ENCODE results near the gene FAM107A.

Gene FAM107A

DNA sequence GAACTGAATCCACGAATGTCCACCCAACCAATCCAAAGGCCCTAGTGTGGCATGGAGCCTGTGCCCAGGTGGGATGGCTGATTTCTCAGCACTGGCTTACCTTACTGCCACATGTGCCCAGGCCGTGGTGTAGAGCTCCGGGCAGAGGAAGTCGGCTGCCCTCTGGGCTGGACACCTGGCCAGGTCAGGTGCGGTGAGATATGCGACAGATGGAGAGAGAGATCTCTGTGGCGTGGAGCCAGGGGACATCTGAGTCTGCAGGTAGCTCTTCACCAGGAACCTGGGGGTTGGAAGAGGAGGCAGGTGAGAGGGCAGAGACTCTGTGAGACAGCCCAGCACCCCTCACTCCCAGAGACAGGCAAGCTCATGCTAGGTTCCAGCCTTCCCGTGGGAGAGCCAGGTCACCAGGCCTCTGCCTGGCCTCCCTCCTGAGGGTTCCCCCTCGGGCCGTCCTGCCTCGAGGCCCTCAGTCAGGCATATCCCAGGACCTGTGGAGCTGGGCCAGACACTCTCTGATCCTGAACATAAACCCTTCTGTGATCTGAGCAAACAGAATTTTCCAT is 52.8 kb downstream of the FAM107A start:
- no peak for DNase-seq
- peaks cover 3% of the 10 kb centered on the region for H3K9me3 Mint-ChIP-seq
- peaks cover 4% of the 10 kb centered on the region for H3K36me3 Mint-ChIP-seq (ENCODE audit: low read depth)
- H3K27me3 Mint-ChIP-seq (ENCODE audit: low read depth, poor library complexity), result peaks cover 3% of the 10 kb centered on the region
- TF ChIP-seq, protein P1, sequence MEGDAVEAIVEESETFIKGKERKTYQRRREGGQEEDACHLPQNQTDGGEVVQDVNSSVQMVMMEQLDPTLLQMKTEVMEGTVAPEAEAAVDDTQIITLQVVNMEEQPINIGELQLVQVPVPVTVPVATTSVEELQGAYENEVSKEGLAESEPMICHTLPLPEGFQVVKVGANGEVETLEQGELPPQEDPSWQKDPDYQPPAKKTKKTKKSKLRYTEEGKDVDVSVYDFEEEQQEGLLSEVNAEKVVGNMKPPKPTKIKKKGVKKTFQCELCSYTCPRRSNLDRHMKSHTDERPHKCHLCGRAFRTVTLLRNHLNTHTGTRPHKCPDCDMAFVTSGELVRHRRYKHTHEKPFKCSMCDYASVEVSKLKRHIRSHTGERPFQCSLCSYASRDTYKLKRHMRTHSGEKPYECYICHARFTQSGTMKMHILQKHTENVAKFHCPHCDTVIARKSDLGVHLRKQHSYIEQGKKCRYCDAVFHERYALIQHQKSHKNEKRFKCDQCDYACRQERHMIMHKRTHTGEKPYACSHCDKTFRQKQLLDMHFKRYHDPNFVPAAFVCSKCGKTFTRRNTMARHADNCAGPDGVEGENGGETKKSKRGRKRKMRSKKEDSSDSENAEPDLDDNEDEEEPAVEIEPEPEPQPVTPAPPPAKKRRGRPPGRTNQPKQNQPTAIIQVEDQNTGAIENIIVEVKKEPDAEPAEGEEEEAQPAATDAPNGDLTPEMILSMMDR (IDR thresholded peaks at IDR 0.05), result no peak
- H3K4me3 Mint-ChIP-seq, result no peak overlapping the region
- H3K27ac Mint-ChIP-seq, result no peak overlapping the region
- H3K4me1 Mint-ChIP-seq, result peaks cover 51% of the 10 kb centered on the region

DNA sequence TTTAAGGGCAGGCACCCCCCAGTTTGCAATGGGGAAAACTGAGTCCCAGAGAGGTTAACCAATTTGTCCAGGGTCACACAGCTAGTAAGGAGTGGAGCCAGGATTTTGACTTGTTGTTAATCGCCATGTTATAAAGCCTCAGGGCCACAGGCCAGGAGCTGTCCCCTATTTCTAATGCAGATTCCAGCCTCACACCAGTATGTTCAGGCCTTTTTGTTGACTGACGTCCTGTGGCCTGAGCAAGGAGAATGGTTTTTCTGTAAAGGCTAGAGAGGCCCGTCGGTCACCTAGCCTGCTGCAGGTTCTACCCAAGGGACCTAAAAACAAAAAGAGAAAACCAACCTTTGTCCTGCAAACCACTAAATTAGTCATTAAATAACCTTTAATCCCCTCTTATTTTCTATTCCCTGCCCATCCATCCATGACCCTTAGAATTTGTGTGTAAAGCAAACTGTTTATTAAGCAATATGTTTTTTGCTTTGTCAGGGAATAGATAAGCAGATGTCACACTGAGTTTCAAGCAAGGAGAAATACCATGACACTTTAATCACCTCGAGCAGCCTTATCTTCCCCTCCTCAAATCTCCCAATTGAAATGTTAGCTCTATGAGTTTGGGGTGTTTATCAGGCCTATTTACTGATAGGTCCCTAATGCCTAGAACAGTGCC is 54.3 kb downstream of the FAM107A start:
- no peak overlapping the region for H3K4me3 Mint-ChIP-seq
- H3K27me3 Mint-ChIP-seq (ENCODE audit: low read depth, poor library complexity), result no peaks in the 10 kb centered on the region
- H3K27ac Mint-ChIP-seq, result no peak overlapping the region
- H3K9me3 Mint-ChIP-seq, result peaks cover 3% of the 10 kb centered on the region
- TF ChIP-seq, protein P1 (IDR thresholded peaks at IDR 0.05), result no peak
- peaks cover 56% of the 10 kb centered on the region for H3K4me1 Mint-ChIP-seq
- no peak for DNase-seq
- peaks cover 9% of the 10 kb centered on the region for H3K36me3 Mint-ChIP-seq (ENCODE audit: low read depth)

DNA sequence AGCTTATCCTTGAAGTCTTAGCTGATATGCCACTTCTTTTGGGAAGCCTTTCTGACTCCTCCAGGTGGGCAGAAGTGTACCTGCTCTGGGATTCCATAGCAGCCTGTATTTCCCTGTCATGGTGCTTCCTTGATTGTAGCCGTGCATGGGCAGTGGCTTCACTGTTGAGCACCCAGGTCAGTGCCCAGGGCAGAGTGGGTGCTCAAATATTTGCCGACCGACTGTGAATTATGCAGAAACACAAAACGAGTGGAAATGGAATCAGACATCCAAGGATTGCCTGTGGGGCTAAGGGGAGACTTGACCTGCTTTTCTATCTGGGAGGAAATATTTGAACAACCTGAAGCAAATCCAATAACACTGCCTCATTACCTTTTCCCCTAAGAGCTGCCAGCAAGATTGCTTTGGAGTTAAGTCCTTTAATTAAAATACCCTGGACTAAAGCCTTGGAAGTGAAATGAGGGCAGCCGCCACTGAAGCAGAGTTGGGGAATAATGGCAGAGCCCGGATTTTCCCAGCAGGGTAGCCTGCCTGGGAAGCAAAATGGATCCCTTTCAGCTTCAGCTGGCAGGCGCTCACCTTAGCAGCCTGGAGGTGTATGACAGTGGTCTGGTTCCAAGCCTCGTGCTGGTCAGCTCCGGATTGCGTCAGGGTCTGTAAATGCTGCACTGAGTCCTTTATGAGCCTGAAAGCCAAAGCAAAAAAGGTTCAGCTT is 55.1 kb downstream of the FAM107A start:
- Mint-ChIP-seq H3K36me3 (ENCODE audit: low read depth) (peaks cover 9% of the 10 kb centered on the region), H3K27me3 (ENCODE audit: low read depth, poor library complexity) (no peaks in the 10 kb centered on the region), H3K4me3 (no peak overlapping the region), H3K9me3 (peaks cover 3% of the 10 kb centered on the region), H3K27ac (peak overlapping the region; percentile 60), H3K4me1 (peaks cover 59% of the 10 kb centered on the region)
- no peak for DNase-seq
- TF ChIP-seq, protein P1 (IDR thresholded peaks at IDR 0.05), result no peak

DNA sequence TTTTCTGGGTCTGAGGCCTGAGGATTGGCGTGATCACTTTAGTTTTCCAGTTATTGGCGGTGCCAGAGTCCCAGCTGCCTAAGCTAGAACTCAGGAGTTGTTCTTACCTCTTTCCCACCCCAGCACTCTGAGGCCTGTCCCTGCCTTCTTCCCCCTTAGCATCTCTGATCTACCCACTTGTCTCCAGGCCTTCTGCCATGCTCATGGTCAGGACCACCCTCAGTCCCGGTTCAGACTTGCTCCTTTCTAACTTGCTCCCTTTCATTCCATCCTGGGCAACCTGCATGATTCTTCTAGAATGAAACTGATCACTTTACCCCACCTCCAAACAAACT is 55.9 kb downstream of the FAM107A start:
- no peaks in the 10 kb centered on the region for H3K9me3 Mint-ChIP-seq
- H3K4me1 Mint-ChIP-seq, result peaks cover 57% of the 10 kb centered on the region
- no peak overlapping the region for H3K27ac Mint-ChIP-seq
- peaks cover 5% of the 10 kb centered on the region for H3K36me3 Mint-ChIP-seq (ENCODE audit: low read depth)
- TF ChIP-seq, protein P1 (IDR thresholded peaks at IDR 0.05), result no peak
- DNase-seq, result no peak
- no peaks in the 10 kb centered on the region for H3K27me3 Mint-ChIP-seq (ENCODE audit: low read depth, poor library complexity)
- no peak overlapping the region for H3K4me3 Mint-ChIP-seq

DNA sequence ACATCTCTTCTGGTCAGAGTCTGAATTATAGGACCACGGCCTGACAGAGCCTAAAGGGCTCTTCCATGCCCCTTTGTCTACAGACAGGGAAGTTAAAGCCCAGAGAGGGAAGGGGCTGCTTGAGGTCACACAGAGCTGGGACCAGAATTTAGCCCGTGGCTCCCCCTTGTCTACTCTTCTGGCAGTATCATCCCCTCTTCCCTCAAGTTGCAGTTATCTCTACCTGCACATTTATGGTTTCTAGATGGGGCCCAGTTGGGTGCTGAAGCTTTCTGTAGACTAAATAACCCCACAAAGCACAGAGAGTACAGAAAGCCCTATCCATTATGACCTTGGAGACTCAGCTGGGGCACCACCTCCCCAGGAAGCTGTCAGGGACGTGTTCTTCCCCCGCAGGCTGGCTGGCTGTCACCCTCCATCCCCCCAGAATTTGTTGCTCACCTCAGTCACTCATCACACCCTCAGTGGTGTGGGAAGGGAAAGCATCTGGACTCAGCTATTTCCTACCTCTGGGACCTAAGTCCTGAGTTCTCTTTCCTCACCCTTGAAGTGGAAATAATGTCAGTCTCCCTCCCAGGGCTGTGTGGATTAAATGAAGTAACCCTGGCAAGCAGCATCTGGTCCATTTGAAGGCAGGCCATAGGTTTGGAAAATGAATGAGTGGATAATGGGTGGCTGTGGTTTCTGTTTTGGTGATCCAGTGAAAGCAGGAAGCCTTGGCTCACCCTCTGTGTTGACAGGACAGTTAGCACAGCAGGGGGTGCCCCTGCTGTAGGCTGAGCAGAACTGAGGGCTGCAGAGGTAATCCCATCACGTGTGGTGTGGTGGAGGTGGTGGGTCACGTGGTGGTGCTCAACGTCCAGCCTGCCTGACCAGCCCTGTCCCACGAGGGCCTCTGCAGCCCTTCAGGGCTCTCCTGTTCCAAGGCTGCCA is 56.5 kb downstream of the FAM107A start:
- DNase-seq, result no peak
- peaks cover 52% of the 10 kb centered on the region for H3K4me1 Mint-ChIP-seq
- H3K27me3 Mint-ChIP-seq (ENCODE audit: low read depth, poor library complexity), result no peaks in the 10 kb centered on the region
- peak overlapping the region; percentile 41 for H3K27ac Mint-ChIP-seq
- TF ChIP-seq, protein P1 (IDR thresholded peaks at IDR 0.05), result no peak
- peaks cover 5% of the 10 kb centered on the region for H3K36me3 Mint-ChIP-seq (ENCODE audit: low read depth)
- no peaks in the 10 kb centered on the region for H3K9me3 Mint-ChIP-seq
- no peak overlapping the region for H3K4me3 Mint-ChIP-seq
